Trophoblast cell (in vitro differentiated cells and primary cell): ENCODE measurements around the gene PRDM16.

Experiments
- DNase-seq, 2 donors: peaks; one replicate each; pipeline ENCODE4 v3.0.0-alpha.2; 2016
- H2AFZ ChIP-seq: 2 replicates; pipeline ENCODE4 v1.6.1; 2013; ENCODE audit warnings: low read length, moderate library complexity, mild to moderate bottlenecking; ENCODE audit not compliant: insufficient read depth, poor library complexity
- H2AK5ac ChIP-seq: 2 replicates; pipeline ENCODE4 v1.6.1; 2013; ENCODE audit warnings: mild to moderate bottlenecking, low read length
- H2BK120ac ChIP-seq: 2 replicates; pipeline ENCODE4 v1.6.1; 2013; ENCODE audit warnings: low read length, mild to moderate bottlenecking, moderate library complexity; ENCODE audit not compliant: insufficient read depth, poor library complexity
- H2BK12ac ChIP-seq: 2 replicates; pipeline ENCODE4 v1.6.1; 2013; ENCODE audit warnings: mild to moderate bottlenecking, low read length, moderate library complexity
- H2BK5ac ChIP-seq: 2 replicates; pipeline ENCODE4 v1.6.1; 2013; ENCODE audit warnings: low read length, low read depth, moderate library complexity, mild to moderate bottlenecking; ENCODE audit not compliant: poor library complexity
- H3K14ac ChIP-seq: 2 replicates; pipeline ENCODE4 v1.6.1; 2013; ENCODE audit warnings: mild to moderate bottlenecking, low read length
- H3K18ac ChIP-seq: 2 replicates; pipeline ENCODE4 v1.6.1; 2013; ENCODE audit warnings: mild to moderate bottlenecking, low read length
- H3K23ac ChIP-seq: 2 replicates; pipeline ENCODE4 v1.6.1; 2013; ENCODE audit warnings: low read length
- H3K27ac ChIP-seq: 2 replicates; pipeline ENCODE4 v1.5.1; 2013; ENCODE audit warnings: low read depth, mild to moderate bottlenecking, inconsistent platforms, low read length, moderate library complexity
- H3K27me3 ChIP-seq: 2 replicates; pipeline ENCODE4 v1.6.1; 2013; ENCODE audit warnings: inconsistent platforms, mild to moderate bottlenecking, low read length, moderate library complexity; ENCODE audit not compliant: insufficient read depth
- H3K36me3 ChIP-seq, 2 experiments: 1 replicate in 1 of 2; 2 replicates in 1 of 2; pipeline ENCODE4 v1.6.1; 2013; ENCODE audit warnings: low read length in 2 of 2, mild to moderate bottlenecking in 2 of 2, moderate library complexity in 1 of 2; ENCODE audit not compliant: insufficient read depth in 2 of 2, control insufficient read depth in 1 of 2
- H3K4ac ChIP-seq: 2 replicates; pipeline ENCODE4 v1.6.1; 2013; ENCODE audit warnings: low read depth, mild to moderate bottlenecking, low read length, moderate library complexity
- H3K4me1 ChIP-seq, 2 experiments: 1 replicate in 1 of 2; 2 replicates in 1 of 2; pipeline ENCODE4 v1.6.1; 2013; ENCODE audit warnings: low read length in 2 of 2, mild to moderate bottlenecking in 2 of 2, moderate library complexity in 1 of 2; ENCODE audit not compliant: insufficient read depth in 2 of 2, control insufficient read depth in 1 of 2
- H3K4me2 ChIP-seq: 2 replicates; pipeline ENCODE4 v1.6.1; 2013; ENCODE audit warnings: inconsistent platforms, mild to moderate bottlenecking, low read length, moderate library complexity
- H3K4me3 ChIP-seq: 2 replicates; pipeline ENCODE4 v1.5.1; 2013; ENCODE audit warnings: mild to moderate bottlenecking, low read depth, low read length, inconsistent platforms
- H3K79me1 ChIP-seq: one replicate; pipeline ENCODE4 v1.6.1; 2013; ENCODE audit warnings: low read length
- H3K79me2 ChIP-seq: 2 replicates; pipeline ENCODE4 v1.6.1; 2013; ENCODE audit warnings: low read length, mild to moderate bottlenecking; ENCODE audit not compliant: control insufficient read depth, insufficient read depth, poor library complexity
- H3K9ac ChIP-seq: 2 replicates; pipeline ENCODE4 v1.6.1; 2013; ENCODE audit warnings: mild to moderate bottlenecking, low read length
- H3K9me3 ChIP-seq: 2 replicates; pipeline ENCODE4 v1.6.1; 2013; ENCODE audit warnings: low read depth, mild to moderate bottlenecking, control low read depth, inconsistent platforms, low read length; ENCODE audit not compliant: insufficient read depth
- H4K12ac ChIP-seq: 2 replicates; pipeline ENCODE4 v1.6.1; 2013; ENCODE audit warnings: low read depth, mild to moderate bottlenecking, low read length, moderate library complexity
- H4K8ac ChIP-seq: 2 replicates; pipeline ENCODE4 v1.6.1; 2013; ENCODE audit warnings: low read depth, mild to moderate bottlenecking, low read length, moderate library complexity
- H4K91ac ChIP-seq: one replicate; pipeline ENCODE4 v1.6.1; 2013; ENCODE audit warnings: low read depth, mild to moderate bottlenecking, low read length, moderate library complexity
- WGBS: extraction: QIAGEN DNeasy Blood & Tissue Kit; methylation state at CpG from one replicate; pipeline ENCODE4 v1.1.7; 2013; ENCODE audit warnings: missing lambda C conversion rate; ENCODE audit not compliant: insufficient read length, insufficient coverage; ENCODE audit errors: extremely low coverage; 5-methylcytosine and 5-hydroxymethylcytosine counted together

Gene PRDM16

GRCh38 chr1:3051270-3052268, 17.4 kb upstream of the PRDM16 start:
- no peak overlapping the region for H3K4me2 ChIP-seq
- H3K79me1 ChIP-seq = no peaks in the 10 kb centered on the region
- no peak overlapping the region for H4K8ac ChIP-seq
- no peak overlapping the region for H2BK120ac ChIP-seq
- H3K36me3 ChIP-seq = no peaks in the 10 kb centered on the region
- no peak overlapping the region for H4K12ac ChIP-seq
- no peak overlapping the region for H2AFZ ChIP-seq
- no peak overlapping the region for H3K14ac ChIP-seq
- no peaks in the 10 kb centered on the region for H3K27me3 ChIP-seq
- H3K9ac ChIP-seq = no peak overlapping the region
- DNase-seq = no peak
- no peak overlapping the region for H2BK5ac ChIP-seq
- H3K79me2 ChIP-seq = no peaks in the 10 kb centered on the region
- peak overlapping the region; percentile 55 for H3K4me3 ChIP-seq
- no peak overlapping the region for H2BK12ac ChIP-seq
- WGBS = 100% methylated on average over 3 of the region's 3 CpGs
- H4K91ac ChIP-seq = no peak overlapping the region
- H3K4me1 ChIP-seq = no peaks in the 10 kb centered on the region
- no peak overlapping the region for H3K4ac ChIP-seq
- no peak overlapping the region for H3K27ac ChIP-seq
- no peak overlapping the region for H3K23ac ChIP-seq
- H3K18ac ChIP-seq = no peak overlapping the region
- H2AK5ac ChIP-seq = no peak overlapping the region
- peaks cover 14% of the 10 kb centered on the region for H3K9me3 ChIP-seq

GRCh38 chr1:3052501-3052900, 16.5 kb upstream of the PRDM16 start:
- no CpG with 5 or more reads among the region's 5 CpGs for WGBS
- Histone ChIP-seq H2AK5ac (no peak overlapping the region), H3K23ac (no peak overlapping the region), H4K91ac (no peak overlapping the region), H3K79me2 (no peaks in the 10 kb centered on the region), H4K8ac (no peak overlapping the region), H3K4me2 (no peak overlapping the region), H2BK120ac (no peak overlapping the region), H3K4me1 (no peaks in the 10 kb centered on the region), H3K9me3 (peaks cover 14% of the 10 kb centered on the region), H4K12ac (no peak overlapping the region), H3K9ac (no peak overlapping the region), H3K27ac (no peak overlapping the region), H3K27me3 (no peaks in the 10 kb centered on the region), H2BK5ac (no peak overlapping the region), H3K14ac (no peak overlapping the region), H3K4me3 (no peak overlapping the region), H2BK12ac (no peak overlapping the region), H3K36me3 (no peaks in the 10 kb centered on the region), H2AFZ (no peak overlapping the region), H3K4ac (no peak overlapping the region), H3K79me1 (no peaks in the 10 kb centered on the region), H3K18ac (no peak overlapping the region)
- DNase-seq = no peak

GRCh38 chr1:3053366-3053980, 15.5 kb upstream of the PRDM16 start:
- H4K8ac ChIP-seq = no peak overlapping the region
- H3K4me1 ChIP-seq = no peaks in the 10 kb centered on the region
- peaks cover 14% of the 10 kb centered on the region for H3K9me3 ChIP-seq
- H2AFZ ChIP-seq = no peak overlapping the region
- no peaks in the 10 kb centered on the region for H3K79me2 ChIP-seq
- no peaks in the 10 kb centered on the region for H3K36me3 ChIP-seq
- no peak overlapping the region for H3K14ac ChIP-seq
- H3K27me3 ChIP-seq = no peaks in the 10 kb centered on the region
- H3K27ac ChIP-seq = no peak overlapping the region
- H3K18ac ChIP-seq = no peak overlapping the region
- no peak overlapping the region for H4K91ac ChIP-seq
- no peak overlapping the region for H2BK12ac ChIP-seq
- H3K79me1 ChIP-seq = no peaks in the 10 kb centered on the region
- H2AK5ac ChIP-seq = no peak overlapping the region
- H3K23ac ChIP-seq = no peak overlapping the region
- no CpG with 5 or more reads among the region's 9 CpGs for WGBS
- DNase-seq = no peak
- no peak overlapping the region for H2BK120ac ChIP-seq
- H3K4me2 ChIP-seq = no peak overlapping the region
- H3K4ac ChIP-seq = no peak overlapping the region
- H3K4me3 ChIP-seq = no peak overlapping the region
- no peak overlapping the region for H3K9ac ChIP-seq
- no peak overlapping the region for H4K12ac ChIP-seq
- H2BK5ac ChIP-seq = no peak overlapping the region

GRCh38 chr1:3053986-3054385, 15.0 kb upstream of the PRDM16 start:
- no peak for DNase-seq
- H3K23ac ChIP-seq = no peak overlapping the region
- no peak overlapping the region for H2AK5ac ChIP-seq
- H4K8ac ChIP-seq = no peak overlapping the region
- H3K4me2 ChIP-seq = no peak overlapping the region
- H3K36me3 ChIP-seq = no peaks in the 10 kb centered on the region
- no peaks in the 10 kb centered on the region for H3K79me1 ChIP-seq
- H2AFZ ChIP-seq = no peak overlapping the region
- H3K9me3 ChIP-seq = peaks cover 16% of the 10 kb centered on the region
- no peaks in the 10 kb centered on the region for H3K27me3 ChIP-seq
- H3K79me2 ChIP-seq = no peaks in the 10 kb centered on the region
- H3K14ac ChIP-seq = no peak overlapping the region
- no peak overlapping the region for H3K4me3 ChIP-seq
- H3K27ac ChIP-seq = no peak overlapping the region
- H4K12ac ChIP-seq = no peak overlapping the region
- H3K9ac ChIP-seq = no peak overlapping the region
- H2BK12ac ChIP-seq = no peak overlapping the region
- no peak overlapping the region for H3K4ac ChIP-seq
- no peak overlapping the region for H2BK5ac ChIP-seq
- H3K4me1 ChIP-seq = no peaks in the 10 kb centered on the region
- H3K18ac ChIP-seq = no peak overlapping the region
- H2BK120ac ChIP-seq = no peak overlapping the region
- no CpG with 5 or more reads among the region's 6 CpGs for WGBS
- H4K91ac ChIP-seq = no peak overlapping the region
